Right kidney (tissue), 1 donor: ENCODE results near the gene PTEN.

ENCODE experiments used
- DNase-seq: peaks from one replicate; pipeline ENCODE4 v3.0.0-alpha.2; 2016

Gene PTEN

GRCh38 chr10:87920538-87920937, 57.1 kb downstream of the PTEN start:
- no peak for DNase-seq

- DNase-seq = no peak
Measured at GRCh38 chr10:87921931-87922688, 58.7 kb downstream of the PTEN start.

- DNase-seq = no peak
Measured at GRCh38 chr10:87923233-87923632, 59.8 kb downstream of the PTEN start.

GRCh38 chr10:87925570-87925969, 62.1 kb downstream of the PTEN start:
- no peak for DNase-seq

GRCh38 chr10:87927091-87927490, 63.7 kb downstream of the PTEN start:
- DNase-seq = no peak

- no peak for DNase-seq
Measured at GRCh38 chr10:87928996-87929395, 65.6 kb downstream of the PTEN start.

GRCh38 chr10:87930141-87930540, 66.7 kb downstream of the PTEN start:
- no peak for DNase-seq

- DNase-seq = no peak
Measured at GRCh38 chr10:87930934-87931835, 67.8 kb downstream of the PTEN start.

GRCh38 chr10:87931836-87932230, 68.4 kb downstream of the PTEN start:
- no peak for DNase-seq

GRCh38 chr10:87935290-87936141, 72.1 kb downstream of the PTEN start:
- DNase-seq = no peak

GRCh38 chr10:87940210-87940609, 76.8 kb downstream of the PTEN start:
- DNase-seq = no peak

- no peak for DNase-seq
Measured at GRCh38 chr10:87942884-87943527, 79.6 kb downstream of the PTEN start.

- no peak for DNase-seq
Measured at GRCh38 chr10:87945984-87946383, 82.6 kb downstream of the PTEN start.

- DNase-seq = no peak
Measured at GRCh38 chr10:87952612-87953011, 89.2 kb downstream of the PTEN start.

- no peak for DNase-seq
Measured at GRCh38 chr10:87956055-87956454, 92.6 kb downstream of the PTEN start.

GRCh38 chr10:87957702-87958101, 94.3 kb downstream of the PTEN start:
- DNase-seq = no peak

- DNase-seq = no peak
Measured at GRCh38 chr10:87960230-87960629, 96.8 kb downstream of the PTEN start.

GRCh38 chr10:87961314-87961713, 97.9 kb downstream of the PTEN start:
- no peak for DNase-seq

GRCh38 chr10:87966459-87966858, 103.0 kb downstream of the PTEN start:
- no peak for DNase-seq

GRCh38 chr10:87973635-87974034, 110.2 kb downstream of the PTEN start:
- DNase-seq = no peak

GRCh38 chr10:87974130-87974529, 110.7 kb downstream of the PTEN start:
- no peak for DNase-seq

GRCh38 chr10:87974769-87975168, 111.3 kb downstream of the PTEN start:
- no peak for DNase-seq
